GM18868 (cell line): ENCODE results near the gene IGF1R.

Experiments
- ATAC-seq: cut with Tn5 transposase; IDR thresholded peaks from one replicate; pipeline ENCODE4 v1.9.1; 2021; ENCODE audit warnings: mild to moderate bottlenecking, moderate library complexity; ENCODE audit not compliant: unreplicated experiment

Gene IGF1R

GRCh38 chr15:98876451-98877369 lies 228.4 kb downstream of the IGF1R start:
- no peak for ATAC-seq

- no peak for ATAC-seq
Observed at GRCh38 chr15:98878172-98878571, 229.8 kb downstream of the IGF1R start.

DNA sequence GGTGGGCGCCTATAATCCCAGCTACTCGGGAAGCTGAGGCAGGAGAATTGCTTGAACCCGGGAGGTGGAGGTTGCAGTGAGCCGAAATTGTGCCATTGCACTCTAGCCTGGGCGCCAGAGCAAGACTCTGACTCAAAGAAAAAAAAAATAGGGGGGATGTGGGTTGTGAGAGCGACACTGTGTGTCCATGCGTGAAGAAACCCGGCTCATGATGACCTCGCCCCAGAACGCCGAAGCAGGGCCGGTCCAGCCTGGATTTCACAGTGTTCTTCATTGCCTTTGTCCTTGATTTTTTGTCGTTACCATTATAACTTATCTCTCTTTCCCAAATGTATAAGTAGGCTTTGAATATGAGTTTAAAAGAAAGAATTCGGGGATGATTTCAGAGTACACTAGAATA lies 230.5 kb downstream of the IGF1R start:
- ATAC-seq = no peak

DNA sequence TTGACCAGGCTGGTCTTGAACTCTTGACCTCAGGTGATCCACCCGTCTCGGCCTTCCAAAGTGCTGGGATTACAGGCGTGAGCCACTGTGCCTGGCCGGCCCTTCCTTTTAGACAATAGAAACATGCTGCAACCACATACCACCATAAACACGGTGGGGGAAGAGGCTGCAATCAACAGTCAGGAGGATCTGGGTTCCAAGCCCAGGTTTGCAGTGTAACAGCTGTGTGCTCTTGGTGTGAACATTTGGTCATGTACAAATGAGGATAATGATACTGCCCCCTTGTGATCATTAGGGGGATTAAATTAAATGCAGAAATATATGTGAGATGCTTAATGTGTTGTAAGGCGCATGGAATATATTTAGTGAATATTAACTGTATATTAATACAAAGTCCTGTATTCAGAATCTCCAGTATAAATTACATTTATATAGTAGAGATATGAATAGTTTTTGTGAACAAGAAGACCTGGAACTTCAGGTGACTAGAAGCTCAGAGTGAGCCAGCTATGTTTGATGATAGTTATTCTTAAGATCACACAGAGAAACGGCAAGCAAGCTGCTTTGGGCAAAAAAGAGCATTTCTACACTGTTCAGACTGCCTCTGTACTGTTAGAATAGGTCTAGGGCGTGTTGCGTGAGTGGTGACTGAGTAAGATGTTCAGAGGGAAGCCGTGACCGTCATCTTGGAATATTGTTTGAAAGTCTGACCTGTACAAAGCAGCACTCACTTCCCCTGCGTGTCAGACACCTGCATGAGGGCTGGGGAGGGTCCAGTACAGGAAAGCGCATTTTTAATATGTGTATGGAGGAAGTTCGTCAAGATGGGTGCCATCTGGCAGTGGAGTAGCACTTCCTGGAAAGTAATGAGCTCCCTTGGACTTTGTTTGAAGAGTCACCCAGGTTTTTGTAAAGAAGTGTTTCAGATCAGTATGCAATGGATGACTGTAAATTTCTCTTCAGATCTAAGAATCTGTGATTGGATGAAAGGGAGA lies 233.5 kb downstream of the IGF1R start:
- ATAC-seq = peak; percentile 57

DNA sequence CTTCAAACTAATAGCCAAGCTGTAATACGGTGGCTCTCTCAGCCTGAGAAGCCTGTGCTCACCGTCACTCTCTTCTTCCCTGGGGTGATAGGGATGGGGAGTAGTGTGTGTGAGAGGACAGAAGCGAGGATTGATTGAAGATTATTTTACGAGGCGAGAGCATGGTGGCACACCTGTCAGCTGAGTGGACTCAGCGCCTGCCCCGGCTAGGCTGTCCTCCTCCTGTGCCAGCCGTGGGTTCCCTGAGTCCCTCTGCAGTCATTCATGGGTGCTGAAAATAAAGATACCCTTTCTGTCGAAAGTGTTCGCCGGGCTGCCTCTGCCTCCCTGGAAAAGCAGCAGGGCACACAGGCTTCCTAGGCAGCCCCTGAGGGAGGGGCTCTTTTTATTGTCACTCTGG lies 235.1 kb downstream of the IGF1R start:
- ATAC-seq = no peak

- no peak for ATAC-seq
Observed at GRCh38 chr15:98884894-98885293, 236.6 kb downstream of the IGF1R start.

GRCh38 chr15:98887976-98888375 lies 239.6 kb downstream of the IGF1R start:
- ATAC-seq = no peak

- ATAC-seq = no peak
Observed at GRCh38 chr15:98888820-98889479, 240.6 kb downstream of the IGF1R start.

DNA sequence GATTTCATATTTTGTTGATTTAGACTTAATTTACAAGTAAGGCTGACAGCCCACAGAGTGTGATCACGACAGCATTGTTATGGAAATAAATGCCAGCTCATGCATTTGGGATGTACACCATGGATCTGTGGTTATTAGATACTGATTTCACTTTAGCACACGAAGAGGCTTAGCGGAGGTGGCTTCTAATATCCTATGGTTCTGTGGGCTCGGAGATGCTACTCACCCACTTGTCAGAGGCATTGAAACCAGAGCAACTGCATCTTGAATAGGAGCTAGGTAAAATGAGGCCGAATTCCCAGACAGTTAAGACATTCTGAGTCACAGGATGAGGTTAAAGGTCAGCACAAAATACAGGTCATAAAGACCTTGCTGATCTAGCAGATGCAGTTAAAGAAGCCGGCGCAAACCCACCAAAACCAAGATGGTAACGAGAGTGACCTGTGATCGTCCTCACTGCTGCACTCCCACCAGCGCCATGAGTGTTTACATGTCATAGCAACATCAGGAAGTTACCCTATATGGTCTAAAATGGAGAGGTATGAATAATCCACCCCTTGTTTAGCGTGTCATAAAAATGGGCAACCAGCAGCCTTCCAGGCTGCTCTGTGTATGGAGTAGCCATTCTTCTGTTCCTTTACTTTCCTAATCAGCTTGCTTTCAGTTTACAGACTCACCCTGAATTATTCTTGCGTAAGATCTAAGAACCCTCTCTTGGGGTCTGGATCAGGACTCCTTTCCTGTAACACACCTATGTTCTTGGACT lies 241.8 kb downstream of the IGF1R start:
- ATAC-seq = no peak

- no peak for ATAC-seq
Observed at GRCh38 chr15:98891301-98891700, 243.0 kb downstream of the IGF1R start.

DNA sequence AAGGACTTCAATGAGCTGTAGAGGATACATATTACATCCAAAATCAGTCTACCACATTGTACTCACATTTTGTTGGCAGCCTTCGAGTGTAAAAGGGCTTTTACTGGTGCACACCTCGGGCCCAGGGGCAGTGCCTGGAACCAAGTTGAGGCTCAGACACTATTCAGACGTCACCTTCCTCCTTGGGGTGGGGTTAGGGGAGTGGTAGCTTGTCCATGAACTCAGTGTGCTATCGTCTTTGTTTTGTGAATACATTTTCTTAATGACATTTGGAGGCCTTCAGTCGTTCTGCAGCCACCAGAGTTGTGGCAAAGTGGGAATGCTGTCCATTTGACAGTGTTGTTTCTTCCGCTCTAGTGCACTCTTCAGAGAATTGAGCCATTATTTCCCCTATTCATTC lies 245.1 kb downstream of the IGF1R start:
- ATAC-seq = no peak

DNA sequence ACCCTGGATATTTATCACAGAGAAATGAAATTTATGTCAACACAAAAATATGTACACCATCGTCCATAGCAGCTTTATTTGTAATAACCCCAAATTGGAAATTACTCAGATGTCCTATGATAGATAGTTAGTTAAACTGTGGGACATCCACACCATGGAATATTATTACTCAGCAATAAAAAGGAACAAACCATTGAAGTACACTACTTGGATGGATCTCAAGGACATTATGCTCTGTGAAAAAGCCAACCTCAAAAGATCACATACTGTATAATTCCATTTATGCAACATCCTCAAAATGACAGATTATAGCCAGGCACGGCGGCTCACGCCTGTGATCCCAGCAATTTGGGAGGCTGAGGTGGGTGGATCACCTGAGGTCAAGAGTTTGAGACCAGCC lies 246.0 kb downstream of the IGF1R start:
- ATAC-seq = no peak

DNA sequence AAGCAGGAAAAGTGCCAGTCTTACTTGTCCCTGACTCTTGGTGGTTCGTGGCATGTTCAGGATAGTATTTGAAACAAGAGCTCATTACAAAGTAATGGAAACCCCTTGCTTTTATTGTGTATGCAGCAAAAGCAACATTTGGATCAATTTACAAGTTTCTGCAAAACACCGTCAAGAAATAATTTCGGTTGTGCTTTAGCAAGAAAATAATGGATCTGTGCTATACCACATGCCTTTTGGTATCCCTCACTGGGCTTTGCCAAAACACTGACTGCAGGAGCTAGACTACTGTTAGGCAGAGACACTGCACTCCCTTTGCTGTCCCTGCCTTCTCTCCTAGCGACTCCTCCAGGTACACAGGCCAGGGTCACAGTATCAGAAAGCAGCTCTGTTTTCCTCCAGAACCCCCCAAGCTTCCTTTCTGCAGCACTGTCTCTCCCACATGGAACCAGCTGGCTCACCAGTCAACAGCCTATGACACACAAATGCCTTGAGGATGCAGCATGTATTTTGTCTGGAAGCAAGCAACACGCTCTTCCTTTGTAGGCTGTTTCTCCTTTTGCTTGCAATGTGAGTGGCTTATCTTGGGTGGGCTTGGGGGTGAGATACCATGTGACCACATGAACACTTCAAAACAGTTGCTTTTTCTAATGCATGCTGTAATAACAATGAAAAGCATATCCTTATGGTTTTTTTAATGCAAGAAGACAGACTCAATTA lies 247.8 kb downstream of the IGF1R start:
- no peak for ATAC-seq

DNA sequence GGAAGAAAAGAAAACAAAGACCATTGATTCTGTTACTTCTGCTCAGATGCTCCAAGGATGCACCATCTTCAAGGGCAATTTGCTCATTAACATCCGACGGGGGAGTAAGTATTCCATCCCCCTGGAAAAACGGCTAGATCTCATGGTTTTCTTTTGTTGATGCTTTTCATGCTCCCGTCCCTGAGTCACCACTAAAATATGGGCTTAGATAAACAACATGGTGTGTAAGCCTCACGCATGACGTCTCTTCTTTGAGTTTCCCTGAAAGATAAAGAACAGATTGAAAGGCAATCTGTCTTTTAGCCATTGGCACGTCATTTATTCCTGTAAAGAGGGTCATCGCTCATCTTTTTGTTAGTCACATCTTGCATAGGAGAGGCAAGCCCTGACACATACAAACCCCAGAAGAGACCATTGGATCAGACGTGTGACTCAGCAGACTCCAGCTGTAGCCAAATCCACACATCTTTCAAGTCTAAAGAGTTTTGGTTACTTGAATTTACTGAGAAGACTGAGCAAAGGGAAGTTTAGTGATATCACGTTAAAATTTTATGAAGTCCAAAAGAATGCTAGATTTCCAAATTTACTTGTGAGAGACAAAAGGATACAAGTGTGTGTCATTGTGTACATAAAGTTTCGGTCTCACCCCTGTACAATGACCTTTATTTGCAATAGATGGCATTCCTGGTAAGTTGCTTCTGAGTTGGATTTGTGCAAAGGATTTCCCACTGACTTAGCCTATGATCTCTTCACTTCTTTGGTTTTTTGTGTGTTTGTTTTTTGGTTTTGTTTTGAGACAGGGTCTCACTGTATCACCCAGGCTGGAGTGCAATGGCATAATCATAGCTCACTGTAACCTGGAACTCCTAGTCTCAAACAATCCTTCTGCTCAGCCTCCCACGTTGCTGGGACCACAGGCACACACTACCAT lies 248.7 kb downstream of the IGF1R start:
- no peak for ATAC-seq

DNA sequence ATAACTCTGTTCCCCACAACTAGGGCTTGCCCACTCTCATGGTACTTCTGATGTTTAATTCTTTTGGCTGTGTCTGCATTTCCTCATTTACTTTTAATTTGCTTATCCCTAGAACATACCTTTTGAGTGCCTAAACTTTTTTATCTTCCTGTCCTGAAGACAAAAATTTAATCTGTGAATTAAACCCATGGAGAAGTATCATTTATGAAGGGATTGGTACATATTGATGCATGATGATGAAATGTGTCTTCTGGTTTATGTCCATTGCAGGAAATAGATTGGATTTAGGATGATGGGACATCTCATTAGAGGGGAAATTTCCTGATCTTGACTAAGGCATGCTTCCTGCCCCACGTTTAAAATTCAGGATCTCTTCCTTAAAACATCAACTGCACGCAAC lies 249.8 kb downstream of the IGF1R start:
- no peak for ATAC-seq

GRCh38 chr15:98899272-98900021 lies 251.1 kb downstream of the IGF1R start:
- no peak for ATAC-seq

- ATAC-seq = no peak
Observed at GRCh38 chr15:98900356-98900755, 252.0 kb downstream of the IGF1R start.
